HG02852 (cell line): ENCODE results near the gene MAGEC3.

Source experiments
- ATAC-seq: cut with Tn5 transposase; IDR thresholded peaks from one replicate; pipeline ENCODE4 v1.9.1; 2021; ENCODE audit warnings: mild to moderate bottlenecking, moderate library complexity; ENCODE audit not compliant: unreplicated experiment

The MAGEC3 gene

DNA sequence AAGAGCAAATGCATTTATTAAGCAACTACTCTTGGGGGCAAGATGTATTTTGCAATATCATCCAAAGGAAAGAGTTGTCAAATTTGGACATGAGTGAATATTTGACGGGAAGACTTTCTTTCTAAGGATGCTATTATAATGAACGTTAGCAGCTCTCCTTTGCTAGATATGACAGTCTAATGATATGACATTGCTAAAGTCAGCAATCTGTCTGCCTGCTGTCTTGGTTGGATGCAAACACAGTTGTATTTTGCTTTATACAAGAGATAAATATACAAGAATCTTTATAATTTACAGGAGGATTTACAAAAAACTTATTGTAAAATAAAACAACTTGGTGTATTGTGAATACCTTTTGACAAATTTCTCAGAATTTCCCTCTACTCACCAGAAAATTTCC is 103.1 kb downstream of the MAGEC3 start:
- no peak for ATAC-seq

DNA sequence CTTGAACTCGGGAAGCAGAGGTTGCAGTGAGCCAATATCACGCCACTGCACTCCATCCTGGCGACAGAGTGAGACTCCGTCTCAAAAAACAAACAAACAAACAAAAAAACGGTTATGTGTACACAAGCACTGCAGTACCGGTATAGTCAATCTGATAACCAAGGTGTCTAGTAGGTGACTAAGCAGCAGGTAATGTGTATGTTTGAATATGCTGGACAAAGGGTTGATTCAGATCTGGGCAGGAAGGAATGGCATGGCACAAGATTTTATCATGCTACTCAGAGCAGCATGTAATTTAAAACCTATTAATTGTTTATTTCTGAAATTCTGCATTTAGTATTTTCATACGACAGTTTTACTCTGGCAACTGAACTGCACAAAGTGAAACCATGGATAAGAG is 107.3 kb downstream of the MAGEC3 start:
- ATAC-seq, result no peak

DNA sequence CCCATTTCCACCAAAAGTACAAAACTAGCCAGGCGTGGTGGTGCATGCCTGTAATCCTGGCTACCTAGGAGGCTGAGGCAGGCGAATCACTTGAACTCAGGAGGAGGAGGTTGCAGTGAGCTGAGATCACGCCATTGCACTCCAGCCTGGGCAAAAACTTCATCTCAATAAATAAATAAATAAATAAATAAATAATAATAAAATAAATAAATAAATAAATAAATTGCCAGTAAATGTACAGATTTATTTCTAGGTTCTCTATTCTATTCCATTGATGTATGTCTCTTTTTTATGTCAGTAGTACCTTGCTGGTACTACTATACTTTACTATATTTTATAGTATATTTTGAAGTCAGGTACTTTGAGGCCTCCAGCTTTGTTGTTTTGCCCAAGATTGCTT is 109.2 kb downstream of the MAGEC3 start:
- no peak for ATAC-seq
